CD4-positive, CD25-positive, alpha-beta regulatory T cell (primary cell): ENCODE data around the gene CEP97. TPM values are rescaled to one million over a fixed set of nuclear protein-coding genes. Genes with fewer than 3 reads are reported as not detected.

ENCODE experiments used
- ATAC-seq, 2 donors: fragments of 150-1000 bp; cut with Tn5 transposase; one replicate each; pipeline ENCODE4 v1.10.0; 2021; ENCODE audit warnings: low read depth in 2 of 2, moderate number of reproducible peaks in 2 of 2, moderate library complexity in 1 of 2
- DNase-seq, 3 donors: peaks; one replicate each; pipeline versions ENCODE4 v3.0.0 to v3.0.0-alpha.2; 2012 to 2022; ENCODE audit warnings: mixed read lengths in 1 of 3
- H3K27ac ChIP-seq: one replicate; pipeline ENCODE4 v1.7.0; 2013; ENCODE audit warnings: mild to moderate bottlenecking, low read length; ENCODE audit not compliant: insufficient read depth, poor library complexity, severe bottlenecking
- H3K27me3 ChIP-seq: one replicate; pipeline ENCODE4 v1.7.0; 2013; ENCODE audit warnings: low read length; ENCODE audit not compliant: control insufficient read depth, insufficient read depth
- H3K36me3 ChIP-seq: one replicate; pipeline ENCODE4 v1.7.0; 2013; ENCODE audit warnings: mild to moderate bottlenecking, low read length, moderate library complexity; ENCODE audit not compliant: control insufficient read depth, insufficient read depth
- H3K4me1 ChIP-seq: 2 replicates; pipeline ENCODE4 v1.7.0; 2013; ENCODE audit warnings: mild to moderate bottlenecking, low read length; ENCODE audit not compliant: insufficient read depth, control insufficient read depth, poor library complexity, severe bottlenecking
- H3K4me3 ChIP-seq: one replicate; pipeline ENCODE4 v1.7.0; 2013; ENCODE audit warnings: low read depth, mild to moderate bottlenecking, low read length, moderate library complexity
- H3K9me3 ChIP-seq, 2 experiments: 1 replicate in 1 of 2; 2 replicates in 1 of 2; pipeline ENCODE4 v1.7.0; 2013; ENCODE audit warnings: low read length in 2 of 2, mild to moderate bottlenecking in 1 of 2, moderate library complexity in 1 of 2; ENCODE audit not compliant: control insufficient read depth in 2 of 2
- H3K27ac Mint-ChIP-seq, 3 donors: one replicate each; pipeline ENCODE4 v1.8.0; 2020 to 2022; ENCODE audit warnings: mild to moderate bottlenecking in 3 of 3, mixed read lengths in 3 of 3, moderate library complexity in 2 of 3
- H3K27me3 Mint-ChIP-seq: one replicate; pipeline ENCODE4 v1.8.0; 2022; ENCODE audit warnings: mild to moderate bottlenecking, mixed read lengths
- H3K36me3 Mint-ChIP-seq: one replicate; pipeline ENCODE4 v1.8.0; 2020; ENCODE audit warnings: mixed read lengths
- H3K4me1 Mint-ChIP-seq, 4 donors: one replicate each; pipeline ENCODE4 v1.8.0; 2020 to 2022; ENCODE audit warnings: mixed read lengths in 4 of 4, mild to moderate bottlenecking in 1 of 4
- H3K4me3 Mint-ChIP-seq, 4 donors: one replicate each; pipeline ENCODE4 v1.8.0; 2020 to 2022; ENCODE audit warnings: mild to moderate bottlenecking in 4 of 4, mixed read lengths in 4 of 4, moderate library complexity in 3 of 4
- H3K9me3 Mint-ChIP-seq, 7 donors: one replicate each; pipeline ENCODE4 v1.8.0; 2020 to 2022; ENCODE audit warnings: mixed read lengths in 7 of 7, mild to moderate bottlenecking in 3 of 7, moderate library complexity in 2 of 7
- polyA plus RNA-seq, 4 donors: library from polyadenylated mRNA; unstranded; fragments of 300-500 nt; fragmentation: Illumina TruSeq; gene quantifications; one replicate each; pipeline ENCODE4 v1.2.3, GENCODE V29; 2021
- total RNA-seq: library from RNA; stranded (reverse); gene quantifications from one replicate; pipeline ENCODE4 v1.2.3, GENCODE V29; 2022

Gene CEP97
- total and polyA plus RNA-seq, 5 donors from 2014 or later, result 4.8 to 15.2 (median 7.3) TPM

GRCh38 chr3:101709126-101709525 is 15.3 kb upstream of the CEP97 start:
- Mint-ChIP-seq H3K27ac (no peak overlapping the region), H3K36me3 (no peaks in the 10 kb centered on the region), H3K4me3 (no peak overlapping the region), H3K4me1 (peaks cover 0 to 5% (median 0%) of the 10 kb centered on the region in 4 donors), H3K27me3 (no peaks in the 10 kb centered on the region), H3K9me3 (no peaks in the 10 kb centered on the region)
- Histone ChIP-seq H3K4me3 (no peak overlapping the region), H3K9me3 (no peaks in the 10 kb centered on the region), H3K36me3 (no peaks in the 10 kb centered on the region), H3K4me1 (no peaks in the 10 kb centered on the region), H3K27ac (no peak overlapping the region), H3K27me3 (no peaks in the 10 kb centered on the region)
- ATAC-seq (no peak), DNase-seq (no peak)

GRCh38 chr3:101718455-101718854 is 6.0 kb upstream of the CEP97 start:
- no peaks in the 10 kb centered on the region for H3K9me3 Mint-ChIP-seq
- peaks cover 11 to 28% (median 21%) of the 10 kb centered on the region in 4 donors for H3K4me1 Mint-ChIP-seq
- H3K27ac Mint-ChIP-seq, result no peak overlapping the region
- no peak for ATAC-seq
- Histone ChIP-seq H3K4me3 (no peak overlapping the region), H3K27ac (no peak overlapping the region), H3K4me1 (peaks cover 21% of the 10 kb centered on the region), H3K36me3 (no peaks in the 10 kb centered on the region), H3K9me3 (no peaks in the 10 kb centered on the region), H3K27me3 (no peaks in the 10 kb centered on the region)
- no peaks in the 10 kb centered on the region for H3K36me3 Mint-ChIP-seq
- no peaks in the 10 kb centered on the region for H3K27me3 Mint-ChIP-seq
- H3K4me3 Mint-ChIP-seq, result no peak overlapping the region
- DNase-seq, result no peak

GRCh38 chr3:101719604-101720185 is 4.7 kb upstream of the CEP97 start:
- Histone ChIP-seq H3K36me3 (no peaks in the 10 kb centered on the region), H3K4me3 (no peak overlapping the region), H3K9me3 (no peaks in the 10 kb centered on the region), H3K27me3 (no peaks in the 10 kb centered on the region), H3K4me1 (peaks cover 28% of the 10 kb centered on the region), H3K27ac (no peak overlapping the region)
- Mint-ChIP-seq H3K36me3 (no peaks in the 10 kb centered on the region), H3K9me3 (no peaks in the 10 kb centered on the region), H3K4me1 (peaks cover 20 to 37% (median 27%) of the 10 kb centered on the region in 4 donors), H3K27me3 (no peaks in the 10 kb centered on the region), H3K4me3 (no peak overlapping the region), H3K27ac (no peak overlapping the region)
- no peak for DNase-seq
- ATAC-seq, result no peak

- no peak for ATAC-seq
- H3K4me3 ChIP-seq, result peak overlapping the region; percentile 65
- H3K36me3 ChIP-seq, result no peaks in the 10 kb centered on the region
- no peaks in the 10 kb centered on the region for H3K9me3 ChIP-seq
- peaks cover 36% of the 10 kb centered on the region for H3K4me1 ChIP-seq
- peak overlapping the region; percentile 1 to 75 (median 59) for H3K4me3 Mint-ChIP-seq
- peak overlapping the region; percentile 81 to 94 (median 88) for H3K27ac Mint-ChIP-seq
- H3K4me1 Mint-ChIP-seq, result peaks cover 24 to 47% (median 32%) of the 10 kb centered on the region in 4 donors
- peak in 1 of 3 donors; percentile 56 for DNase-seq
- H3K27me3 Mint-ChIP-seq, result no peaks in the 10 kb centered on the region
- H3K27ac ChIP-seq, result peak overlapping the region; percentile 70
- H3K9me3 Mint-ChIP-seq, result no peaks in the 10 kb centered on the region
- no peaks in the 10 kb centered on the region for H3K27me3 ChIP-seq
- H3K36me3 Mint-ChIP-seq, result no peaks in the 10 kb centered on the region
These were observed 3.3 kb upstream of the CEP97 start for GRCh38 chr3:101720851-101721840.

- Histone ChIP-seq H3K4me1 (peaks cover 42% of the 10 kb centered on the region), H3K27ac (peak overlapping the region; percentile 70), H3K36me3 (peaks cover 5% of the 10 kb centered on the region), H3K27me3 (no peaks in the 10 kb centered on the region), H3K4me3 (peak overlapping the region; percentile 74), H3K9me3 (no peaks in the 10 kb centered on the region)
- peaks cover 4% of the 10 kb centered on the region for H3K36me3 Mint-ChIP-seq
- H3K9me3 Mint-ChIP-seq, result no peaks in the 10 kb centered on the region
- DNase-seq (peak in 2 of 3 donors; percentile 36 to 79), ATAC-seq (no peak)
- H3K27me3 Mint-ChIP-seq, result no peaks in the 10 kb centered on the region
- peaks cover 28 to 59% (median 39%) of the 10 kb centered on the region in 4 donors for H3K4me1 Mint-ChIP-seq
- peak overlapping the region; percentile 68 to 94 (median 72) for H3K4me3 Mint-ChIP-seq
- H3K27ac Mint-ChIP-seq, result peak overlapping the region; percentile 81 to 96 (median 88)
These were observed 1.8 kb upstream of the CEP97 start for GRCh38 chr3:101722394-101723173.

- H3K27ac Mint-ChIP-seq, result peak overlapping the region; percentile 92 to 98 (median 98)
- no peaks in the 10 kb centered on the region for H3K9me3 Mint-ChIP-seq
- peaks cover 17% of the 10 kb centered on the region for H3K36me3 Mint-ChIP-seq
- Histone ChIP-seq H3K27ac (peak overlapping the region; percentile 78), H3K27me3 (no peaks in the 10 kb centered on the region), H3K9me3 (no peaks in the 10 kb centered on the region), H3K4me3 (peak overlapping the region; percentile 99), H3K36me3 (peaks cover 27% of the 10 kb centered on the region), H3K4me1 (peaks cover 44% of the 10 kb centered on the region)
- H3K4me3 Mint-ChIP-seq, result peak overlapping the region; percentile 98 to 99 (median 98)
- ATAC-seq (peak; percentile 6 to 7), DNase-seq (peak; percentile 1 to 51 (median 16))
- no peaks in the 10 kb centered on the region for H3K27me3 Mint-ChIP-seq
- H3K4me1 Mint-ChIP-seq, result peaks cover 31 to 60% (median 42%) of the 10 kb centered on the region in 4 donors
These were observed 928 bp downstream of the CEP97 start for GRCh38 chr3:101725194-101725889.

GRCh38 chr3:101725890-101726275 is 1.5 kb downstream of the CEP97 start:
- ATAC-seq (no peak), DNase-seq (no peak)
- no peaks in the 10 kb centered on the region for H3K9me3 ChIP-seq
- Mint-ChIP-seq H3K36me3 (peaks cover 21% of the 10 kb centered on the region), H3K4me1 (peaks cover 27 to 56% (median 39%) of the 10 kb centered on the region in 4 donors), H3K4me3 (peak overlapping the region; percentile 98 to 99 (median 98)), H3K27me3 (no peaks in the 10 kb centered on the region), H3K9me3 (no peaks in the 10 kb centered on the region), H3K27ac (peak overlapping the region in 2 of 3 donors; percentile 92 to 98)
- peaks cover 42% of the 10 kb centered on the region for H3K4me1 ChIP-seq
- peak overlapping the region; percentile 99 for H3K4me3 ChIP-seq
- H3K36me3 ChIP-seq, result peaks cover 28% of the 10 kb centered on the region
- H3K27me3 ChIP-seq, result no peaks in the 10 kb centered on the region
- no peak overlapping the region for H3K27ac ChIP-seq
